ENCODE results near the gene CHST11.

The CHST11 gene

GRCh38 chr12:104460973-104461698 lies 4.4 kb downstream of the CHST11 start:
- no peak for DNase-seq

DNA sequence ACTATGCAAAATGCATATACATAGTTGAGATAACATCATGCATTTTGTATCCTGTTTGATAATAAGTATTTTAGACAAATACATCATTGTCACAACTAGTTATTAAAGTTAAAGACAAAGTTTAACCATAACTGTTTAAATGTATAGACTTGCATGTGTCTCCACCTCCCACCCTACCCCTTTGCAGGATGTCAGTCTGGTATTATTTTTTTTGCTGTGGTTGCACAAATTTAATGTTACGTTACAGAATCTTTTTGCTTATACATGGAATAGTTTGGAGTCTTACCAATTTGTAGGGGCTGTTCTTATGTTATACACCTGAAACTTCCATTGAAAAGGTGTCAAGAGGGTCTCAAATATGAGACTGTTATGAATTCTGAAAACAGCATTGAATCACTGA lies 5.6 kb downstream of the CHST11 start:
- DNase-seq = no peak

GRCh38 chr12:104462931-104463339 lies 6.2 kb downstream of the CHST11 start:
- DNase-seq = peak; percentile 83

DNA sequence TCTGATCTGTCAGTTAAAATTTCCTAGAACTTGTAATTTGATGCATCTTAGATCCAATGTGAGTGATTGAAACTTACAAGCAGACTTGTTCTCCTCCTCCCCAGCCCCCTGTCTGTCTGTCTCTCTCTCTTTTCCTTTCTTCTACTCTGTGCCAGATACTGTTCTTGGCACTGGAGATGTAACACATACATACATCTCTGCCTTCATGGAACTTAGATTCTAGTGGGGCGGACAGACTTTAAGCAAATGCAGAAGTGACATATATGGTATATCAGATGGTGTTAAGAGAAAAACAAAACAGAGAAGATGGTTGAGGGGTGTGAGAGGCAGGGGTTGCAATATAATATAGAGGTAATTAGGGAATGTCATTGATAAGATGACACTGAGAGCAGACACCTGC lies 6.6 kb downstream of the CHST11 start:
- peak; percentile 34 for DNase-seq

GRCh38 chr12:104464899-104465298 lies 8.2 kb downstream of the CHST11 start:
- DNase-seq = no peak

- no peak for DNase-seq
These were observed 10.1 kb downstream of the CHST11 start for GRCh38 chr12:104466709-104467345.

- peak; percentile 41 for DNase-seq
These were observed 10.6 kb downstream of the CHST11 start for GRCh38 chr12:104467346-104467837.

GRCh38 chr12:104468371-104468770 lies 11.6 kb downstream of the CHST11 start:
- no peak for DNase-seq

- no peak for DNase-seq
These were observed 12.3 kb downstream of the CHST11 start for GRCh38 chr12:104469066-104469465.

DNA sequence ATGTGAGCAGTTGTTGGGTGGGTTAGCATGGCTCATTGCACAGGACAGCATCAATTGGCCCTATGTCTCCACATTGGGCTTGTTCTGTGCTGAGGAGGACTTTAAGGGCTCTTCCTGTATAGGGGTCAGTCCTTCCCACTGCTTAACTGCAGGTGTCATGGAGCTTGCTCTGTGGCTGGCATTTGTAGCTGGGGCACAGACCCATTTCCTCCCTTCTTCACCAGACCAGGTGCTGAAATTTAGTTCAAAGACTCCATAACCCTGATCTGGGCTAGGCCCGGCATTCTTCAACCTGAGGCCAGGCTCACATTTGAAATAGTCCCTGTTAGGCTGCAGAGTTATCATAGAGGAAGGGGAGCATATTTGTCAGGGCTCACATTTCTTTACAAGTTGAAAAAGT lies 12.8 kb downstream of the CHST11 start:
- DNase-seq = no peak

DNA sequence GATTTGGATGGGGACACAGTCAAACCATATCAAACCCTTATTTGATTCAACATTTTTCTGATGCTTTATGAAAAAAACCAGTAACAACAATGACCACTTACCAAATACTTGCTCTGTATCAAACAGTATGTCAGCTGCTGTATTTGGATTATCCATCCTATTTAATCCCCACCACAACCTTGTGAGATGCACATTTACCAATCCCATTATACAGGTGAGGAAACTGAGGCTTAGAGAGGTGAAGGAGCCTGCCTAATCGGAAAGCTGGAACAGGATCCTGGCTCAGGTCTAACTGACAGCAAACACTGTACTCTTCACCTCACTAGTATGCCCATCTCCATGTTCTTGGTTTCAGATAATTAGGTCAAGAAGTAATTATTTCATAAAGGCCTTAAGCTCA lies 13.8 kb downstream of the CHST11 start:
- no peak for DNase-seq

DNA sequence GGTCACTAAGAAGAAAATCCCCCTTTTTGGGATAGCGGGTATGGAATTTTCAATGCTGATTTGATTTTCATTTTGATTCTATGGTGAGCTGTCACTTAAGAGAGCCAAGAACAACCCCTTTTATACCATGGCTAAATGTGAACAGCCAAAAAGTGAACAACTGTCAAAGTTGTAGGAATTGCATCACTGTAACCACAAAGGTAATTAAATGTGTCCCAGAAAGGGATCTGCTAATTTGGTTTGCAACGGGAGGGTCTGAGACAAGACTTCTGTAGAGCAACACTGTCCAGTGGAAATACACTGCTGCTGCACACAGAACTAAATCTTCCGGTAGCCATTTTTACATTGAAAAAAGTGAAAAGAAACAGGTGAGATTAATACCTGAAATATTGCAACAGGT lies 14.6 kb downstream of the CHST11 start:
- DNase-seq = no peak

DNA sequence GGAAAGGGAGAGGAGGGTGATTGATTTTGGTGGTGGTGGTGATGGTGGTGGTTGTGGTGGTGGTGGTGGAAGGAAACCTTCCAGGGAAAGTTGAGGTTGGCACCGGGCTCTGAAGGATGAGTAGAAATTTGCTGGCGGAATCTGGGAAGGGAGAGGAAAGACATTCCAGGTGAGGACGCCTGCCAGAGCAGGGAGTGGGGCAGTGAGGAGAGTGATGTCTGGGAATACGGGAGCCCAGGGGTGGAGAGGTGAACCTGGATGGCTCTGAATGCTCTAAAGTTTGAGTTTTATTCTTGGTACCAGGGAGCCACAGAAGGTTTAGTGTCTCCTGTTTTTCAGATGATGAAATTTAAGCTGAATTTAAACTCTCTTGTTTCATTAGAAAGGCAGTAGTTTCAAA lies 16.0 kb downstream of the CHST11 start:
- DNase-seq = no peak

DNA sequence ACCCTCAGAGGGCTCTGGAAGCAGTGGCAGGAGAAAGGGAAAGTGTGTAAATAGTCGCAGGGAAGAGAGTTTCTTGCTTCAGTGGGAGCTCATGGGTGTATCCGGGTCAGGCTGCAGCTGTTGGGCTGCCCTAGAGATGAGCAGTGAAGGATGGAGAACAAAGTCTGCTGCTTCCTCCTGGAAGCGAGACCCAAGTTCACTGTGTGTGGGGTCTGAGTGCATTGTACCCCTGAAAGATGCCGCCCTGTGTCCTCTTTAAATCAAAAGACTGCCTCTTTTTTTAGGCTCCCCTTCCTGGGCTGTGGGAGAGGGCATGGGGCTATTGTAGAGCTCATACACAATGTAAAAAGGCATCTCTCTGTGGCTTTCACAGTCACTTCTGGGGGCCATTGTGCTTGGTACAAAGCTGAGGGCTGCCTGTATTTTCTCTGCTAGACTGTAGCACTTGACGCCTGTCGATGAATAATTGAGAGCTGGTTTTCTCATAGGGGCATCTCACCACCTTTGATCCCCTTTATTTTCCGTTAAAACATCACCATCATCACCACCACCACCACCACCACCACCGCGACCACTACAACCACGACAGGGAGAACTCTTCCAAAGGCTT lies 16.7 kb downstream of the CHST11 start:
- DNase-seq = no peak

DNA sequence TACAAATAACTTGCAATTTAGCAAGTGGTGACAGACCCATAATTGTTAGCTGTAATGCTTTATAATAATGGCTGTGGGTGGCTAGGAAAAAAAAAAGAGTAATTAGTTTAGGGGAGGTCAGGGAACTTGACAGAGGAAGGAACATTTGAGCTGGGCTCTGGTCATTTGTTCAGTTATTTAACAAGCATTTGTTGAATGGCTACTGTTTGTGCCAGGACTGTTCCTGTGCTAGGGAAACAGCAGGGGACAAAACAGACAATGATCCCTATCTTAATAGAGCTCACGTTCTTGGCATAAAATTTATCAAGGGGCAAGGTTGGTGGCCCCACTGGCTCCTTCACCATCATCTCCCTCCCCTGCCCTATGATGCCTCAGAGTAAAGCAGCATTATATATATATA lies 18.5 kb downstream of the CHST11 start:
- DNase-seq = no peak

GRCh38 chr12:104477510-104478390 lies 21.0 kb downstream of the CHST11 start:
- no peak for DNase-seq

DNA sequence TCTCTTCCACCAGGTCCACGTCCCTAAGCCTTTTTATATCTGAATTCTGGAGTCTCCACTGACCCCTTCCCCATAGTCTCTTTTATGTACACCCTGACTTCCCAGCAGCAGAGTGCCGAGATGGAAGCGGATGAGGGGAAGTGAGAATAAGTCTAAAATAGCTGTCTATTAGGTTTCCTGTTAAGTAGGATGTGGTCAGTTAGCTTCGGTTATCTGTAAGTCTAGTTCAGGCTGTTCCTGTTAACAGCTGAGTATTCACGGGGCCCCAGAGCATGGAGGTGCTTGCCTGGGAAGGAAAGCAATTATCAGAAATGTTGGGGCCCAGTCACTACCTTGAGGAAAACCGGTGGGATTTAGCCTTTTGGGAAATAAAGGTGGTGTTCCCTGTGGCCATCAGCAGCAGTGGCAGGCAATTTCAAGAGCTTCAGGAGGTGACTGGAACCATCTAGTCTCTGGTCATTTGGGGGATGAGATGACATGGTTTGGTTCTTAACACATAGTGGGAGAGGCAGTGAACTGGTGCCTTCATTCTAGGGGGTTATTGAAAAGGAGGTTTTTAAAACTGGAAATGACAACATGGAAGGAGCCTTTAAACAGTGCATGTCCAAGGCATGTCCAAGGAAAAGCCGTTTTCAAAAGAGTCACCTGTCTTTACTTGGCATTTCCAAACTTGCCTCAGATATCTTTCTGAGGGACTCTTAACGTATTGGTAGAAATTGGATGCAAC lies 21.8 kb downstream of the CHST11 start:
- DNase-seq = peak; percentile 76

DNA sequence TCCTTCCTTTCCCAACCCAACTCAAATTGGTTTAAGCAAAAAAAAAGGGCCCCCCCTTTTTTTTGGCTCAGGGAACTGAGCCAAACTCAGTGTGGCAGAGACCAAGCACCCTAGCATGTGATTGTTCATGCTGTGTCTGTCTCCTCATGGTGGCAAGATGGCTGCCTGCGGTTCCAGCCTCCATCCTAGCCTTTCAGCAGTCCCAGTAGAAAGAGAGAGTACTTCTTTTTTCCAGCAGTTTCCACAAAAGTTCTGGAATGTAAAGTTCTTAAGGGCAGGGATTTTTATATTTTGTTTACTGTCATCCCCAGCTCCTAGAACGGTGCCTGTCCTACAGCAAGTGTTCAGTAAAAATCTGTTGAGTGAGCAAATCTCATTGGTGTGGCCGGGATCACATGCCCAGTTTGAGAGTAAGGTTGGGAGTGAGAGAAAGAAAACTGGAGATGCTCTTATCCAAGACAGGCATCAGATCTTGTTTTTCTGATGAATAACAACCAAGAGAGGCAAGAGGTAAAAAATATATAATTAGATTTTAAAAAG lies 22.4 kb downstream of the CHST11 start:
- DNase-seq = no peak

DNA sequence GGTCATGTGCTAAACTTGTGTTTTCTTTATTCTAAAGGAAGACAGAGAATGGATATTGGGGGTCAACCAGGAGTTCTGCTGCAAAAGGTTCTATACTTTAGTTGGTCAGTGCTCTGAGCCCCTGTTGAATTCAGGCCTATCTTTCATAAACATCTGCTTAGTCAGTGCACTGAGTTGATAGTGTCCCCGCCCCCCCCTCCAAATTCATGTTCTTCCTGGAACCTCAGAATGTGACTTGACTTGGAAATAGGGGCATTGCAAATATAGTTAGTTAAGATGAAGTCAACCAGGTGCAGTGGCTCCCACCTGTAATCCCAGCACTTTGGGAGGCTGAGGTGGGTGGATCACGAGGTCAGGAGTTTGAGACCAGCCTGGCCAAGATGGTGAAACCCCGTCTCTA lies 23.3 kb downstream of the CHST11 start:
- no peak for DNase-seq

GRCh38 chr12:104480826-104481440 lies 24.2 kb downstream of the CHST11 start:
- no peak for DNase-seq

DNA sequence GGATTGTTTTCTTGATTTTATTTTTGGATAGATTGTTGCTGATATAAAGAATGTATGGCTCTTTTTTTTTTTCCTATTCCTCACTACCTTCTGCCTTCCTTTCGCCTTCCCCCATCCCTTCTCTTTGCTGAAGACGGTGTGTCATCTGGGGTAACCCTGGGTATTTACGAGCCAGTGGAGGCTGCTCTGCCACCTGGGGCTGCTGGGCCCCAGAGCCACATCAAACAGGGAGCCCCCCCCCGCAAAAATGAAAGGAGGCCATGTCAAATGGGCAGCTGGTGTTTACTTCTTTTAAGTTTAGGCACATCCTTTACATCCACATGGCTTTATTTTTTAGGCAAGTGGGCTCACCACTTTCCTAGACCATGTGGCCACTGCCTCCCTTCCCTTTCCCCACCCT lies 25.4 kb downstream of the CHST11 start:
- no peak for DNase-seq

DNA sequence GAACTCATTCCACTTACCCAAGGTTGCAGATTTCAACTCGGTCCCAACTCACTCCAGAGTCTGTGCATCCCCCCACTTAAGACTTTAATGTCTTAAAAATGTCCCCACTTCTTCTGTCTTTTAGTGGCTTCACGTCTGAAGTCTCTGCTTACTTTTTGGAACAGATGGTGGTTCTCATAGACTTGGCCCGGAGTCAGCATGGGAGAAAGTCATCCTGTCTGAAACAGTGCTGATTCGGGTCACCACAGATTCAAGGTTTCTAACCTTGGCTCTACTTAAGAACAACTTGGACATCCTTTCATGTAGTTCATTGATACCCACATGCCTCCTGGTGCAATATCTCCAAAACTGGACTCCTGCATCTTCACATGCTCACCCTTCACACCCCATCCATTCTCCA lies 26.0 kb downstream of the CHST11 start:
- DNase-seq = no peak

Measured in activated CD4-positive, alpha-beta T cell treated with anti-CD3 and anti-CD28 coated beads, Interleukin-2, Interleukin-6, amounts not matched to agents 100 ng/mL and 50 ng/mL, durations not matched to agents 16 hours and 8 hours (primary cell).